SK-N-SH (cell line): ENCODE measurements around the gene SOX15.
A peak's percentile ranks its signal among the peaks of the same experiment; 100 is the strongest.

Experiments used
- EP300 ChIP-seq, 2 experiments: IDR thresholded peaks; 2 replicates each; pipeline versions ENCODE4 v1.4.0 to v1.6.1; 2012; ENCODE audit warnings: borderline replicate concordance in 1 of 2, low read depth in 1 of 2, low read length in 1 of 2
- FOSL2 ChIP-seq: IDR thresholded peaks from 2 replicates; pipeline ENCODE4 v1.4.0; 2012; ENCODE audit warnings: low read depth, mild to moderate bottlenecking, moderate library complexity, borderline replicate concordance
- FOXJ3 ChIP-seq: sonication (generic); formaldehyde crosslinking; IDR thresholded peaks from 2 replicates; pipeline ENCODE4 v1.5.1; 2020; ENCODE audit warnings: mild to moderate bottlenecking, missing genetic modification reagents
- GABPA ChIP-seq: IDR thresholded peaks from 2 replicates; pipeline ENCODE4 v1.4.0; 2012; ENCODE audit warnings: low read depth, mild to moderate bottlenecking
- MAX ChIP-seq: IDR thresholded peaks from 2 replicates; pipeline ENCODE4 v1.4.0; 2012; ENCODE audit warnings: low read depth
- PBX3 ChIP-seq: IDR thresholded peaks from 2 replicates; pipeline ENCODE4; 2012
- POLR2AphosphoS5 ChIP-seq: IDR thresholded peaks from 2 replicates; pipeline ENCODE4 v1.6.1; 2012; ENCODE audit warnings: low read depth, low read length
- SMC3 ChIP-seq: IDR thresholded peaks from 2 replicates; pipeline ENCODE4 v1.6.1; 2012; ENCODE audit warnings: low read depth, low read length, improper control_type of control experiment
- YY1 ChIP-seq: IDR thresholded peaks from 2 replicates; pipeline ENCODE4 v1.4.0; 2012; ENCODE audit warnings: low read depth, mild to moderate bottlenecking
- TF ChIP-seq, protein P1 (sequence below): fragments of 200-600 bp; sonication (generic); IDR thresholded peaks from 2 replicates; pipeline ENCODE4 v1.6.1; 2017; ENCODE audit warnings: antibody characterized with exemption, mild to moderate bottlenecking, moderate library complexity

DNA sequence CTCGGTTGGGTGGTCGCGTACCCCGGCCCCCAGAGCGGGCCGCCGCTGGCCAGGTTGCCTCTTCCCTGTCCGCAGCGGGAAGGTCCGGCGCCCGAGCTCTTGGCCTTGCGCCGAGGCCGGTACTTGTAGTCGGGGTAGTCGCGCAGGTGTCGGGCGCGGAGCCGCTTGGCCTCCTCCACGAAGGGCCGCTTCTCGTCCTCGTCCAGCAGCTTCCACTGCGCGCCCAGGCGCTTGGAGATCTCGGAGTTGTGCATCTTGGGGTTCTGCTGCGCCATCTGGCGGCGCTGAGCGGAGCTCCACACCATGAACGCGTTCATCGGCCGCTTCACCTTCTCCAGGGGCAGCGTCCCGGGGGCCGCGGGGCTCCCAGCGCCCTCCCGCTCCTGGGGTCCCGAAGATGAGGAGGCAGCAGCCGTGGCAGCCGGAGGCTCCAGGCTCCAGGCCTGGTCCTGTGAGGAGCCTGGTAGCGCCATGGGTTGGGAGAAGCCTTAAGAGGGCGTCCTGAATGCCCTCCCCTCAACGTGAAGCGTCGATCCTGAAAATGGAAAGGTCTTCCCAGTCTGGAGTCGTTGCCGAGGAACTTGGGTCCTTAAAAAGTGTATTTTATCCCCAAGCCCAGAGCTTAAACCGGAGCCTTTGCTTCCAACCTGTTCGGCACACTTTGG, 558 bp downstream of the SOX15 start:
- TF ChIP-seq MAX (peak; percentile 52), FOXJ3 (CRISPR knock-in tag) (no peak), PBX3 (no peak), POLR2AphosphoS5 (no peak), FOSL2 (no peak), SMC3 (peak; percentile 56), YY1 (no peak), EP300 (IDR thresholded peaks at IDR 0.05; ENCODE audit: borderline replicate concordance in 1 of 2, low read depth in 1 of 2, low read length in 1 of 2) (no peak), GABPA (no peak)
- TF ChIP-seq, protein P1, sequence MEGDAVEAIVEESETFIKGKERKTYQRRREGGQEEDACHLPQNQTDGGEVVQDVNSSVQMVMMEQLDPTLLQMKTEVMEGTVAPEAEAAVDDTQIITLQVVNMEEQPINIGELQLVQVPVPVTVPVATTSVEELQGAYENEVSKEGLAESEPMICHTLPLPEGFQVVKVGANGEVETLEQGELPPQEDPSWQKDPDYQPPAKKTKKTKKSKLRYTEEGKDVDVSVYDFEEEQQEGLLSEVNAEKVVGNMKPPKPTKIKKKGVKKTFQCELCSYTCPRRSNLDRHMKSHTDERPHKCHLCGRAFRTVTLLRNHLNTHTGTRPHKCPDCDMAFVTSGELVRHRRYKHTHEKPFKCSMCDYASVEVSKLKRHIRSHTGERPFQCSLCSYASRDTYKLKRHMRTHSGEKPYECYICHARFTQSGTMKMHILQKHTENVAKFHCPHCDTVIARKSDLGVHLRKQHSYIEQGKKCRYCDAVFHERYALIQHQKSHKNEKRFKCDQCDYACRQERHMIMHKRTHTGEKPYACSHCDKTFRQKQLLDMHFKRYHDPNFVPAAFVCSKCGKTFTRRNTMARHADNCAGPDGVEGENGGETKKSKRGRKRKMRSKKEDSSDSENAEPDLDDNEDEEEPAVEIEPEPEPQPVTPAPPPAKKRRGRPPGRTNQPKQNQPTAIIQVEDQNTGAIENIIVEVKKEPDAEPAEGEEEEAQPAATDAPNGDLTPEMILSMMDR = peak; percentile 83
